CD4-positive, alpha-beta T cell (primary cell): Measurements from ENCODE around the gene CC2D2B. TPM values are rescaled to one million over a fixed set of nuclear protein-coding genes. Genes with fewer than 3 reads are reported as not detected.

Source experiments
- ATAC-seq: fragments of 200-7000 bp; cut with Tn5 transposase; one replicate; pipeline ENCODE4 v1.10.0; 2022; ENCODE audit warnings: mild to moderate bottlenecking; ENCODE audit not compliant: poor library complexity
- CTCF ChIA-PET: fragments of 350-600 bp; sonication (Branson Sonifier 250); formaldehyde crosslinking; loops from one replicate; lab custom pipeline; 2021; ENCODE audit warnings: antibody characterized with exemption, inconsistent platforms; lab: Charles Lee
- POLR2A ChIA-PET: fragments of 350-600 bp; sonication (Branson Sonifier 250); formaldehyde crosslinking; loops from one replicate; lab custom pipeline; 2021; ENCODE audit warnings: antibody characterized with exemption, inconsistent platforms; lab: Charles Lee
- DNase-seq, 14 experiments: peaks; one replicate each; pipeline ENCODE4 v3.0.0-alpha.2; 2013 to 2020; ENCODE audit warnings: mixed read lengths in 2 of 14
- H3K27ac ChIP-seq, 2 donors: one replicate each; pipeline versions ENCODE4 v1.5.1 to v1.7.0; 2013; ENCODE audit warnings: low read length in 2 of 2, low read depth in 1 of 2, mild to moderate bottlenecking in 1 of 2
- H3K27me3 ChIP-seq, 2 experiments: 1 replicate in 1 of 2; 2 replicates in 1 of 2; pipeline versions ENCODE4 v1.6.1 to v1.7.0; 2013; ENCODE audit warnings: low read length in 2 of 2, control low read depth in 1 of 2, mild to moderate bottlenecking in 1 of 2, moderate library complexity in 1 of 2; ENCODE audit not compliant: insufficient read depth in 2 of 2, control insufficient read depth in 1 of 2
- H3K36me3 ChIP-seq: one replicate; pipeline ENCODE4 v1.6.1; 2013; ENCODE audit warnings: low read length, control low read depth; ENCODE audit not compliant: insufficient read depth
- H3K4me1 ChIP-seq: one replicate; pipeline ENCODE4 v1.6.1; 2013; ENCODE audit warnings: low read length, control low read depth; ENCODE audit not compliant: insufficient read depth
- H3K4me3 ChIP-seq: one replicate; pipeline ENCODE4 v1.5.1; 2013; ENCODE audit warnings: mild to moderate bottlenecking, low read length, moderate library complexity
- H3K9me3 ChIP-seq, 2 experiments: 1 replicate in 1 of 2; 2 replicates in 1 of 2; pipeline versions ENCODE4 v1.6.1 to v1.7.0; 2013; ENCODE audit warnings: low read length in 2 of 2, mild to moderate bottlenecking in 2 of 2, control low read depth in 1 of 2, moderate library complexity in 1 of 2; ENCODE audit not compliant: control insufficient read depth in 1 of 2, insufficient read depth in 1 of 2
- H3K27ac Mint-ChIP-seq: one replicate; pipeline ENCODE4 v1.8.0; 2020; ENCODE audit warnings: mixed read lengths
- H3K27me3 Mint-ChIP-seq: one replicate; pipeline ENCODE4 v1.8.0; 2021; ENCODE audit warnings: mixed read lengths
- H3K36me3 Mint-ChIP-seq: one replicate; pipeline ENCODE4 v1.8.0; 2021; ENCODE audit warnings: low read depth, mixed read lengths
- H3K4me1 Mint-ChIP-seq: one replicate; pipeline ENCODE4 v1.8.0; 2021; ENCODE audit warnings: low read depth, mixed read lengths
- H3K4me3 Mint-ChIP-seq: one replicate; pipeline ENCODE4 v1.8.0; 2020; ENCODE audit warnings: mild to moderate bottlenecking, mixed read lengths
- H3K9me3 Mint-ChIP-seq: one replicate; pipeline ENCODE4 v1.8.0; 2020; ENCODE audit warnings: mixed read lengths
- CTCF ChIP-seq: fragments of 200-600 bp; IDR thresholded peaks from one replicate; pipeline ENCODE4 v1.8.0; 2022; ENCODE audit warnings: antibody characterized with exemption, mild to moderate bottlenecking
- intact Hi-C, 2 experiments: fragments of 100-400 bp; cut with DNase I in 1 of 2; cut with micrococcal nuclease in 1 of 2; formaldehyde crosslinking; loops; one replicate each; pipeline versions ENCODE4 v1.15.1 to v1.9.0; 2023 to 2025; cut with DNase I, micrococcal nuclease
- total RNA-seq, 174 experiments: library from RNA in 2 of 174; stranded (reverse) in 2 of 174; gene quantifications; one replicate each; pipeline ENCODE4 v1.2.3 and lab custom pipeline; 2021 to 2026

CC2D2B gene
- total RNA-seq, 2 experiments from 2014 or later: not detected

GRCh38 chr10:96038476-96039387 is 131.0 kb downstream of the CC2D2B start:
- Mint-ChIP-seq H3K4me1 (peaks cover 10% of the 10 kb centered on the region), H3K4me3 (no peak overlapping the region), H3K9me3 (no peaks in the 10 kb centered on the region), H3K36me3 (no peaks in the 10 kb centered on the region), H3K27ac (no peak overlapping the region), H3K27me3 (peaks cover 20% of the 10 kb centered on the region)
- Histone ChIP-seq H3K27me3 (peaks cover 4 to 5% of the 10 kb centered on the region in 2 experiments), H3K36me3 (no peaks in the 10 kb centered on the region), H3K4me3 (no peak overlapping the region), H3K9me3 (no peaks in the 10 kb centered on the region), H3K4me1 (peaks cover 8% of the 10 kb centered on the region), H3K27ac (no peak overlapping the region)
- no peak for ATAC-seq
- CTCF ChIA-PET: interaction anchor here (1.2 kb wide), 1 partner anchor 345 kb away, joined by 4 read pairs; the partner anchor contains the start of gene TCTN3
- no peak for TF ChIP-seq CTCF
- POLR2A ChIA-PET: interaction anchor here (0.6 to 2.0 kb wide), 2 partner anchors 51 to 92 kb away, joined by 3 to 4 read pairs; partner anchors contain the start of gene ZNF518A
- no peak for DNase-seq
- intact Hi-C loops: no loop called here

- intact Hi-C loops: loop anchor here (5.0 to 10.0 kb wide), 3 partner anchors 254 to 386 kb away; partner anchors contain the start of genes ALDH18A1 (in 1 of the 2) and TCTN3 (in 1 of the 2)
- TF ChIP-seq CTCF: no peak
- no peak for DNase-seq
- ChIA-PET POLR2A (no interaction called here), CTCF (interaction anchor here (1.1 kb wide), 1 partner anchor 347 kb away, joined by 3 read pairs; the partner anchor contains the start of gene TCTN3)
- H3K27ac ChIP-seq: no peak overlapping the region
- peaks cover 4% of the 10 kb centered on the region for H3K36me3 Mint-ChIP-seq
- no peaks in the 10 kb centered on the region for H3K9me3 Mint-ChIP-seq
- peak overlapping the region; percentile 42 for H3K4me3 Mint-ChIP-seq
- peaks cover 4 to 5% of the 10 kb centered on the region in 2 experiments for H3K27me3 ChIP-seq
- H3K4me1 ChIP-seq: peaks cover 21% of the 10 kb centered on the region
- H3K36me3 ChIP-seq: peaks cover 3% of the 10 kb centered on the region
- ATAC-seq: no peak
- no peak overlapping the region for H3K4me3 ChIP-seq
- H3K27me3 Mint-ChIP-seq: peaks cover 20% of the 10 kb centered on the region
- H3K9me3 ChIP-seq: no peaks in the 10 kb centered on the region
- no peak overlapping the region for H3K27ac Mint-ChIP-seq
- H3K4me1 Mint-ChIP-seq: peaks cover 33% of the 10 kb centered on the region
Measured at GRCh38 chr10:96041146-96041545, 133.4 kb downstream of the CC2D2B start.

GRCh38 chr10:96043033-96043892 is 135.5 kb downstream of the CC2D2B start, which contains the start of gene CCNJ:
TSS of gene CCNJ (plus strand) at chr10:96043583. CDS start at chr10:96044394, 811 bp downstream.
- CTCF ChIA-PET: no interaction called here
- TF ChIP-seq CTCF: no peak
- peak within 1 kb of the TSS; percentile 95 for H3K4me3 Mint-ChIP-seq

More at GRCh38 chr10:96043033-96043892, 135.5 kb downstream of the CC2D2B start, which contains the start of gene CCNJ:
- Histone ChIP-seq H3K4me1 (peaks cover 21% of the 10 kb centered on the region), H3K27me3 (peaks cover 4 to 5% of the 10 kb centered on the region in 2 experiments), H3K4me3 (peak within 1 kb of the TSS; percentile 98), H3K9me3 (no peaks in the 10 kb centered on the region), H3K36me3 (peaks cover 9% of the 10 kb centered on the region), H3K27ac (peak within 1 kb of the TSS; percentile 52 to 59)
- peak; percentile 64 to 91 (median 77) for DNase-seq
- H3K36me3 Mint-ChIP-seq: peaks cover 23% of the 10 kb centered on the region
- peak; percentile 84 for ATAC-seq
- H3K9me3 Mint-ChIP-seq: no peaks in the 10 kb centered on the region
- intact Hi-C loops: loop anchor here (1.0 to 10.0 kb wide), 6 partner anchors 47 to 388 kb away; partner anchors contain the start of genes ZNF518A (in 2 of the 2), ALDH18A1 (in 1 of the 2) and TCTN3 (in 1 of the 2)
- H3K27ac Mint-ChIP-seq: peak within 1 kb of the TSS; percentile 80
- peaks cover 8% of the 10 kb centered on the region for H3K27me3 Mint-ChIP-seq
- POLR2A ChIA-PET: interaction anchor here (0.6 to 2.9 kb wide), 6 partner anchors 10 to 388 kb away, joined by 3 to 32 read pairs (median 4); partner anchors contain the start of genes TCTN3 and ZNF518A
- H3K4me1 Mint-ChIP-seq: peaks cover 53% of the 10 kb centered on the region
